K562 (cell line): ENCODE results near the gene RTN4. TPM values are rescaled to one million over a fixed set of nuclear protein-coding genes. Genes with fewer than 3 reads are reported as not detected.
A peak's percentile ranks its signal among the peaks of the same experiment; 100 is the strongest.
"Not testable (repeated sequence)": the region's sequence is repeated elsewhere in the genome, so short reads cannot be mapped to it uniquely, and the experiment has no call there.

Experiments used
- ATAC-seq: fragments of 200-7000 bp; cut with Tn5 transposase; 3 replicates; pipeline ENCODE4 v1.9.1; 2020; ENCODE audit warnings: moderate library complexity
- BruUV-seq: library from RNA; stranded (reverse); fragments of 400-500 nt; replicated peaks from 2 replicates; lab custom pipeline; 2021; lab: Mats Ljungman, UMichigan
- CTCF ChIA-PET: fragments of 300-600 bp; formaldehyde crosslinking; extraction: SDS; loops from one replicate; lab custom pipeline; 2021; ENCODE audit warnings: low intra/inter-chr PET ratio; lab: Yijun Ruan, JAX
- POLR2A ChIA-PET: fragments of 300-600, 350-650 bp; sonication (Branson Sonifier 250); formaldehyde crosslinking; extraction: SDS; loops from one replicate; lab custom pipeline; 2021; ENCODE audit warnings: antibody characterized with exemption, inconsistent platforms; lab: Yijun Ruan, JAX
- DNase-seq, 4 experiments: peaks; one replicate each; pipeline versions ENCODE4 v3.0.0 to v3.0.0-alpha.2; 2011 to 2018; ENCODE audit warnings: low spot score in 3 of 4, mixed read lengths in 3 of 4; ENCODE audit errors: extremely low read depth in 1 of 4
- FAIRE-seq: peaks from 2 replicates; lab custom pipeline; 2011; peaks lifted over from hg19 to GRCh38; lab: Jason Lieb, UNC
- H2AFZ ChIP-seq: 2 replicates; pipeline ENCODE4 v1.6.0; 2011; ENCODE audit warnings: low read depth, low read length, control low read depth, inconsistent platforms
- H3K27ac ChIP-seq: fragments of 200-600 bp; 3 replicates; pipeline ENCODE4 v1.8.0; 2011; ENCODE audit warnings: low read depth, mild to moderate bottlenecking, control low read depth, inconsistent platforms, low read length, moderate library complexity, mixed read lengths; ENCODE audit errors: extremely low read depth
- H3K27me3 ChIP-seq, 2 experiments: fragments of 300-600 bp in 1 of 2; 2 replicates in 1 of 2; 3 replicates in 1 of 2; pipeline versions ENCODE4 v1.6.0 to v1.8.0; 2011; ENCODE audit warnings: inconsistent platforms in 2 of 2, low read length in 2 of 2, mild to moderate bottlenecking in 1 of 2, mixed read lengths in 1 of 2, moderate library complexity in 1 of 2; ENCODE audit not compliant: control insufficient read depth in 2 of 2, insufficient read depth in 2 of 2
- H3K36me3 ChIP-seq: fragments of 300-600 bp; 3 replicates; pipeline ENCODE4 v1.8.0; 2011; ENCODE audit warnings: mild to moderate bottlenecking, low read length, inconsistent platforms; ENCODE audit not compliant: control insufficient read depth, insufficient read depth
- H3K4me1 ChIP-seq, 2 experiments: fragments of 200-600 bp in 1 of 2; replicated peaks in 1 of 2; 2 replicates in 1 of 2; 3 replicates in 1 of 2; pipeline versions ENCODE4 v1.5.1 to v1.8.0; 2011; ENCODE audit warnings: inconsistent platforms in 2 of 2, low read length in 2 of 2, mild to moderate bottlenecking in 1 of 2, mixed read lengths in 1 of 2, moderate library complexity in 1 of 2; ENCODE audit not compliant: control insufficient read depth in 2 of 2, insufficient read depth in 2 of 2
- H3K4me2 ChIP-seq: 2 replicates; pipeline ENCODE4 v1.6.1; 2011; ENCODE audit warnings: low read length, control low read depth, inconsistent platforms, mixed read lengths; ENCODE audit not compliant: insufficient read depth
- H3K4me3 ChIP-seq: fragments of 200-600 bp; sonication (generic), shearing (Covaris generic); 2 replicates; pipeline ENCODE4 v1.5.1; 2016; ENCODE audit warnings: control low read depth, inconsistent platforms
- H3K79me2 ChIP-seq: fragments of 200-600 bp; 3 replicates; pipeline ENCODE4 v1.8.0; 2011; ENCODE audit warnings: low read length, inconsistent platforms; ENCODE audit not compliant: control insufficient read depth, insufficient read depth
- H3K9ac ChIP-seq, 2 experiments: 2 replicates each; pipeline versions ENCODE4 v1.6.0 to v1.6.1; 2011; ENCODE audit warnings: low read depth in 2 of 2, low read length in 2 of 2, control low read depth in 1 of 2, inconsistent platforms in 1 of 2, mild to moderate bottlenecking in 1 of 2, mixed read lengths in 1 of 2; ENCODE audit not compliant: insufficient read depth in 1 of 2
- H3K9me1 ChIP-seq: one replicate; pipeline ENCODE4 v1.6.0; 2011; ENCODE audit warnings: inconsistent platforms, mild to moderate bottlenecking, low read length, moderate library complexity; ENCODE audit not compliant: control insufficient read depth, insufficient read depth
- H3K9me3 ChIP-seq: replicated peaks from 2 replicates; pipeline ENCODE4 v1.5.1; 2011; ENCODE audit warnings: low read depth, low read length, inconsistent platforms; ENCODE audit not compliant: control insufficient read depth, insufficient read depth
- H4K20me1 ChIP-seq: replicated peaks from 2 replicates; pipeline ENCODE4 v1.6.1; 2011; ENCODE audit warnings: low read length, inconsistent platforms, mixed read lengths; ENCODE audit not compliant: control insufficient read depth, insufficient read depth
- ARID1B ChIP-seq: fragments of 450-650 bp; IDR thresholded peaks from 2 replicates; pipeline ENCODE4 v1.6.1; 2016; ENCODE audit warnings: antibody characterized with exemption, mild to moderate bottlenecking, inconsistent platforms
- CBFA2T3 ChIP-seq: fragments of 450-650 bp; IDR thresholded peaks from 2 replicates; pipeline ENCODE4 v1.6.1; 2017
- DPF2 ChIP-seq: fragments of 450-650 bp; IDR thresholded peaks from 2 replicates; pipeline ENCODE4 v1.6.1; 2016
- FOSL1 ChIP-seq: fragments of 200-800 bp; sonication (Bioruptor generic); conservative IDR thresholded peaks from 2 replicates; pipeline ENCODE4 v1.6.1; 2016; ENCODE audit warnings: missing genetic modification characterization, missing compliant biosample characterization
- SMARCA4 ChIP-seq: fragments of 450-650 bp; IDR thresholded peaks from 2 replicates; pipeline ENCODE4 v1.6.1; 2016
- SOX6 ChIP-seq: fragments of 450-650 bp; IDR thresholded peaks from 2 replicates; pipeline ENCODE4 v1.6.1; 2014; ENCODE audit warnings: mild to moderate bottlenecking
- TRIM24 ChIP-seq, 2 experiments: fragments of 450-650 bp; IDR thresholded peaks; 2 replicates each; pipeline ENCODE4 v1.6.1; 2016
- WGBS: fragments of 100-300 bp; shearing (Covaris generic); methylation state at CpG from one replicate; pipeline ENCODE4 v1.1.6; 2016; ENCODE audit warnings: low coverage, mixed read lengths; ENCODE audit not compliant: insufficient coverage; ENCODE audit errors: missing lambda C conversion rate; 5-methylcytosine and 5-hydroxymethylcytosine counted together
- in situ Hi-C: fragments of 300-500 bp; cut with MboI; formaldehyde crosslinking; loops from 4 replicates; pipeline ENCODE4 v1.15.0; 2018; ENCODE audit warnings: inconsistent platforms, mixed read lengths
- intact Hi-C: fragments of 100-400 bp; cut with micrococcal nuclease; formaldehyde crosslinking; loops from 2 replicates; pipeline ENCODE4 v1.14.2; 2022
- polyA plus RNA-seq, 8 experiments: library from polyadenylated mRNA; depleted of rRNA in 4 of 8; stranded (reverse) in 5 of 8; unstranded in 3 of 8; fragments of >200 nt; fragmentation: Nextera tagmentation in 2 of 8; fragmentation: Illumina TruSeq in 1 of 8; extraction: Ambion mirVana in 2 of 8; extraction: Trizol in 1 of 8; gene quantifications; 2 replicates each; pipeline versions ENCODE4 v1.2.1 to v1.2.3, GENCODE V29; 2011 to 2014; ENCODE audit warnings: inconsistent platforms in 1 of 8, missing spikeins in 1 of 8
- total RNA-seq, 7 experiments: library from RNA; depleted of rRNA in 6 of 7; stranded (reverse); fragments of >200 nt in 6 of 7; fragmentation: Illumina TruSeq in 2 of 7; extraction: Trizol in 2 of 7; gene quantifications; 2 replicates each; pipeline versions ENCODE4 v1.2.1 to v1.2.3, GENCODE V29; 2011 to 2021; ENCODE audit warnings: low replicate concordance in 1 of 7

Gene RTN4
- total and polyA plus RNA-seq, 9 of the 15 experiments (the other 6 are each of a cell fraction or from before 2014, with no cell fraction given): 73.0 to 248 (median 116) TPM

DNA sequence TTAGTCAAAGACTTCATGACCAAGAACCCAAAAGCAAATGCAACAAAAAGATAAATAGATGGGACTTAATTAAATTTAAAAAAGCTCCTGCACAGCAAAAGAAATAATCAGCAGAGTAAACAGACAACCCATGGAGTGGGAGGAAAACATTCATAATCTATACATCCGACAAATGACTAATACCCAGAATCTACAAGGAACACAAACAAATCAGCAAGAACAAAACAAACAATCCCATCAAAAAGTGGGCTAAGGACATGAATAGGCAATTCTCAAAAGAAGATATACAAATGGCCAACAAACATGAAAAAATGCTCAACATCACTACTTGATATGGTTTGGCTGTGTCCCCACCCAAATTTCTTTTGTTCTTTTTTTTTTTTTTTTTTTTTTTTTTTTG, 25.8 kb upstream of the RTN4 start:
- H3K9me1 ChIP-seq, POLR2A ChIA-PET, BruUV-seq, in situ Hi-C loops, H2AFZ ChIP-seq, H4K20me1 ChIP-seq, H3K4me1 ChIP-seq, intact Hi-C loops, H3K4me3 ChIP-seq, H3K36me3 ChIP-seq, FAIRE-seq, H3K9ac ChIP-seq, H3K4me2 ChIP-seq, H3K9me3 ChIP-seq, H3K27ac ChIP-seq, DNase-seq, ATAC-seq, CTCF ChIA-PET, H3K79me2 ChIP-seq, H3K27me3 ChIP-seq: not testable (repeated sequence)
- TF ChIP-seq FOSL1 (tag) (peak; percentile 42), ARID1B (peak; percentile 54; the same call in 1 of the 2 replicates), TRIM24 (IDR thresholded peaks at IDR 0.05) (0 out of 4 replicates have a peak, but pooled peaks of 1 of the 2 experiments have one; percentile 10), SMARCA4 (peak; percentile 48; the same call in 1 of the 2 replicates), DPF2 (peak; percentile 50; the same call in 1 of the 2 replicates), SOX6 (peak; percentile 44; the same call in 1 of the 2 replicates), CBFA2T3 (peak; percentile 25; the same call in 1 of the 2 replicates)
- WGBS: 50% methylated on average over 1 of the region's 1 CpG
